WTC11 (cell line): ENCODE measurements around the gene REX1BD.

Experiments used
- CREB1 ChIP-seq: sonication (generic); formaldehyde crosslinking; IDR thresholded peaks from 2 replicates; pipeline ENCODE4 v1.8.0; 2023; ENCODE audit warnings: mild to moderate bottlenecking, missing genetic modification reagents
- ELF4 ChIP-seq: sonication (generic); formaldehyde crosslinking; IDR thresholded peaks from 2 replicates; pipeline ENCODE4 v1.8.1; 2022; ENCODE audit warnings: low read depth, mild to moderate bottlenecking, moderate library complexity, missing genetic modification reagents
- FOXJ3 ChIP-seq: sonication (generic); formaldehyde crosslinking; IDR thresholded peaks from 2 replicates; pipeline ENCODE4 v1.9.0; 2021; ENCODE audit warnings: missing genetic modification reagents, mild to moderate bottlenecking, borderline replicate concordance
- JUN ChIP-seq: sonication (generic); formaldehyde crosslinking; IDR thresholded peaks from 2 replicates; pipeline ENCODE4 v1.8.0; 2023; ENCODE audit warnings: mild to moderate bottlenecking, missing genetic modification reagents
- MYBL2 ChIP-seq: sonication (generic); formaldehyde crosslinking; IDR thresholded peaks from 2 replicates; pipeline ENCODE4 v1.8.1; 2023; ENCODE audit warnings: mild to moderate bottlenecking, moderate library complexity, missing genetic modification reagents
- RELA ChIP-seq: sonication (generic); formaldehyde crosslinking; IDR thresholded peaks from 2 replicates; pipeline ENCODE4 v1.8.1; 2022; ENCODE audit warnings: missing genetic modification reagents, mild to moderate bottlenecking, borderline replicate concordance
- SMAD3 ChIP-seq: sonication (generic); formaldehyde crosslinking; IDR thresholded peaks from 2 replicates; pipeline ENCODE4 v1.8.0; 2022; ENCODE audit warnings: missing genetic modification reagents, mild to moderate bottlenecking, borderline replicate concordance
- ZNF416 ChIP-seq: fragments of 250-450 bp; sonication (Bioruptor Pico); IDR thresholded peaks from 2 replicates; pipeline ENCODE4 v1.9.0; 2021; ENCODE audit warnings: mild to moderate bottlenecking, inconsistent platforms
- TF ChIP-seq, protein P1 (sequence below): fragments of 200-600 bp; IDR thresholded peaks from 2 replicates; pipeline ENCODE4 v1.8.0; 2022; ENCODE audit warnings: antibody characterized with exemption
- TF ChIP-seq, protein P2 (sequence below): sonication (generic); formaldehyde crosslinking; conservative IDR thresholded peaks from 2 replicates; pipeline ENCODE4 v1.8.1; 2022; ENCODE audit warnings: mild to moderate bottlenecking, missing genetic modification reagents
- TF ChIP-seq, protein P3 (sequence below): fragments of 250-450 bp; sonication (Bioruptor Pico); IDR thresholded peaks from 2 replicates; pipeline ENCODE4 v1.9.0; 2021; ENCODE audit warnings: mild to moderate bottlenecking
- TF ChIP-seq, protein P4 (sequence below): sonication (generic); formaldehyde crosslinking; IDR thresholded peaks from 2 replicates; pipeline ENCODE4 v1.8.1; 2023; ENCODE audit warnings: mild to moderate bottlenecking, missing genetic modification reagents

DNA sequence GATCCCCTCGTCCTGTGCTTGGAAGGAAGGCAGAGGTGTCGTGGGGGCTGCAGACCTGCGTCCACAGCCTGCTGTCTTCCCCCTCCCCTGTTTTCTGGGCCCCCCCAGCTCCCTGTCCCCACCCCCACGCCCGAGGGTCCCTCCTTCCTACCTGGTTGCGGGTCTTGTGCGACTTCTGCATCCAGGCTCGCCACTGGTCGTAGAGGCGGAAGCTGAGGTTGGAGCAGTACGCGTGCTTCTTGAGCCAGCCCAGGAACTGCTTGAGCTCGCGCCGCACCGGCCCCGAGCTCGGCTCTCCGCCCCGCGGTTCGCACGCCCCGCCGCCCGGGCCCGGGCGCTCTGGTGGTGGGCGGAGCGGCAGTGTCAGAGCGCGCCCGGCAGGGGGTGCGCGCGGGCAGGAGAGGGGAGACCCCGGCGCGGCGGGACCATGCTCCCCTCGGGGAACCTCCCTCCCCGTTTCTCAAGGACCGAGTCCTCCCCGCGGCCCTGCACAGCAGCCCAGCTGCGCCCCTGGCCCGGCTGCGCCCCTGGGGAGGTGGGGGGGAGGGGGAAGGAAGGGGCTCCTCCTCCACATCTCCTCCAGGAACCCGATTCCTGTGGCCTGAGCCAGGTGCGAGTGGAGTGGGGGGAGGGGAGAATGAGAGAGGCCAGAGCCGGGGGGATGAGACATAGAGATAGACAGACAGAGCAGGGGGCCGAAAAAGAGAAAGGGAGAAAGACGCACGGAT is 5.7 kb downstream of the REX1BD start:
- TF ChIP-seq, protein P1, sequence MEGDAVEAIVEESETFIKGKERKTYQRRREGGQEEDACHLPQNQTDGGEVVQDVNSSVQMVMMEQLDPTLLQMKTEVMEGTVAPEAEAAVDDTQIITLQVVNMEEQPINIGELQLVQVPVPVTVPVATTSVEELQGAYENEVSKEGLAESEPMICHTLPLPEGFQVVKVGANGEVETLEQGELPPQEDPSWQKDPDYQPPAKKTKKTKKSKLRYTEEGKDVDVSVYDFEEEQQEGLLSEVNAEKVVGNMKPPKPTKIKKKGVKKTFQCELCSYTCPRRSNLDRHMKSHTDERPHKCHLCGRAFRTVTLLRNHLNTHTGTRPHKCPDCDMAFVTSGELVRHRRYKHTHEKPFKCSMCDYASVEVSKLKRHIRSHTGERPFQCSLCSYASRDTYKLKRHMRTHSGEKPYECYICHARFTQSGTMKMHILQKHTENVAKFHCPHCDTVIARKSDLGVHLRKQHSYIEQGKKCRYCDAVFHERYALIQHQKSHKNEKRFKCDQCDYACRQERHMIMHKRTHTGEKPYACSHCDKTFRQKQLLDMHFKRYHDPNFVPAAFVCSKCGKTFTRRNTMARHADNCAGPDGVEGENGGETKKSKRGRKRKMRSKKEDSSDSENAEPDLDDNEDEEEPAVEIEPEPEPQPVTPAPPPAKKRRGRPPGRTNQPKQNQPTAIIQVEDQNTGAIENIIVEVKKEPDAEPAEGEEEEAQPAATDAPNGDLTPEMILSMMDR: peak; percentile 63
- TF ChIP-seq, protein P2, sequence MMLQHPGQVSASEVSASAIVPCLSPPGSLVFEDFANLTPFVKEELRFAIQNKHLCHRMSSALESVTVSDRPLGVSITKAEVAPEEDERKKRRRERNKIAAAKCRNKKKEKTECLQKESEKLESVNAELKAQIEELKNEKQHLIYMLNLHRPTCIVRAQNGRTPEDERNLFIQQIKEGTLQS: no peak
- no peak for TF ChIP-seq CREB1 (CRISPR knock-in tag)
- TF ChIP-seq, protein P3, sequence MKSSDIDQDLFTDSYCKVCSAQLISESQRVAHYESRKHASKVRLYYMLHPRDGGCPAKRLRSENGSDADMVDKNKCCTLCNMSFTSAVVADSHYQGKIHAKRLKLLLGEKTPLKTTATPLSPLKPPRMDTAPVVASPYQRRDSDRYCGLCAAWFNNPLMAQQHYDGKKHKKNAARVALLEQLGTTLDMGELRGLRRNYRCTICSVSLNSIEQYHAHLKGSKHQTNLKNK: no peak
- TF ChIP-seq, protein P4, sequence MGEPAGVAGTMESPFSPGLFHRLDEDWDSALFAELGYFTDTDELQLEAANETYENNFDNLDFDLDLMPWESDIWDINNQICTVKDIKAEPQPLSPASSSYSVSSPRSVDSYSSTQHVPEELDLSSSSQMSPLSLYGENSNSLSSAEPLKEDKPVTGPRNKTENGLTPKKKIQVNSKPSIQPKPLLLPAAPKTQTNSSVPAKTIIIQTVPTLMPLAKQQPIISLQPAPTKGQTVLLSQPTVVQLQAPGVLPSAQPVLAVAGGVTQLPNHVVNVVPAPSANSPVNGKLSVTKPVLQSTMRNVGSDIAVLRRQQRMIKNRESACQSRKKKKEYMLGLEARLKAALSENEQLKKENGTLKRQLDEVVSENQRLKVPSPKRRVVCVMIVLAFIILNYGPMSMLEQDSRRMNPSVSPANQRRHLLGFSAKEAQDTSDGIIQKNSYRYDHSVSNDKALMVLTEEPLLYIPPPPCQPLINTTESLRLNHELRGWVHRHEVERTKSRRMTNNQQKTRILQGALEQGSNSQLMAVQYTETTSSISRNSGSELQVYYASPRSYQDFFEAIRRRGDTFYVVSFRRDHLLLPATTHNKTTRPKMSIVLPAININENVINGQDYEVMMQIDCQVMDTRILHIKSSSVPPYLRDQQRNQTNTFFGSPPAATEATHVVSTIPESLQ (CRISPR knock-in tag): no peak
- TF ChIP-seq JUN (CRISPR knock-in tag): no peak
- TF ChIP-seq ELF4: no peak
- TF ChIP-seq MYBL2: no peak
- TF ChIP-seq FOXJ3 (CRISPR knock-in tag): no peak
- no peak for TF ChIP-seq RELA (CRISPR knock-in tag)
- TF ChIP-seq SMAD3 (CRISPR knock-in tag): peak; percentile 55; the same call in 1 of the 2 replicates
- TF ChIP-seq ZNF416 (CRISPR knock-in tag): 0 out of 2 replicates have a peak, but pooled peaks have one; percentile 22
